ENCODE measurements around the gene HS3ST2.

Gene HS3ST2

GRCh38 chr16:22948603-22949368 is 134.8 kb downstream of the HS3ST2 start:
- peak overlapping the region; percentile 38 for H3K4me3 ChIP-seq
- peak; percentile 40 for TF ChIP-seq CTCF (IDR thresholded peaks at IDR 0.05)
- H3K27ac ChIP-seq: no peak overlapping the region
- no peak for DNase-seq (ENCODE audit: low spot score)

GRCh38 chr16:22955461-22956070 is 141.6 kb downstream of the HS3ST2 start:
- TF ChIP-seq CTCF (IDR thresholded peaks at IDR 0.05): no peak
- no peak overlapping the region for H3K4me3 ChIP-seq
- DNase-seq (ENCODE audit: low spot score): no peak
- no peak overlapping the region for H3K27ac ChIP-seq

- no peak for DNase-seq (ENCODE audit: low spot score)
- no peak for TF ChIP-seq CTCF (IDR thresholded peaks at IDR 0.05)
- no peak overlapping the region for H3K27ac ChIP-seq
- H3K4me3 ChIP-seq: no peak overlapping the region
Observed at GRCh38 chr16:22961206-22961605, 147.2 kb downstream of the HS3ST2 start.

GRCh38 chr16:22962905-22963304 is 148.9 kb downstream of the HS3ST2 start:
- TF ChIP-seq CTCF (IDR thresholded peaks at IDR 0.05): no peak
- DNase-seq (ENCODE audit: low spot score): no peak
- H3K27ac ChIP-seq: no peak overlapping the region
- H3K4me3 ChIP-seq: no peak overlapping the region
